HFFc6 (cell line): ENCODE results near the gene ACTR1A. TPM values are rescaled to one million over a fixed set of nuclear protein-coding genes. Genes with fewer than 3 reads are reported as not detected.

Source experiments
- DNase-seq: peaks from one replicate; pipeline ENCODE4 v3.0.0-alpha.2; 2018
- H3K27ac Mint-ChIP-seq: 2 replicates; pipeline ENCODE4 v1.8.0; 2020; ENCODE audit warnings: mild to moderate bottlenecking, mixed read lengths
- H3K27me3 Mint-ChIP-seq: 2 replicates; pipeline ENCODE4 v1.8.0; 2021; ENCODE audit warnings: mild to moderate bottlenecking, moderate library complexity, mixed read lengths; ENCODE audit not compliant: insufficient read depth
- H3K36me3 Mint-ChIP-seq: 2 replicates; pipeline ENCODE4 v1.8.0; 2021; ENCODE audit warnings: low read depth, mixed read lengths
- H3K4me1 Mint-ChIP-seq: 2 replicates; pipeline ENCODE4 v1.8.0; 2020; ENCODE audit warnings: low read depth, mixed read lengths
- H3K4me3 Mint-ChIP-seq: 2 replicates; pipeline ENCODE4 v1.8.0; 2020; ENCODE audit warnings: mild to moderate bottlenecking, moderate library complexity, mixed read lengths
- H3K9me3 Mint-ChIP-seq: 2 replicates; pipeline ENCODE4 v1.8.0; 2020; ENCODE audit warnings: mild to moderate bottlenecking, mixed read lengths
- total RNA-seq, 6 experiments: library from RNA; stranded (reverse); fragmentation: NEBNext Ultra II Directional; extraction: Animal tissue kit (Norgen Biotek cat#: 25700); gene quantifications; 2 replicates in 1 of 6; 3 replicates in 5 of 6; pipeline ENCODE4 v1.2.3, GENCODE V29; 2021
- TF ChIP-seq, protein P1 (sequence below): fragments of 200-600 bp; sonication (generic); IDR thresholded peaks from 2 replicates; pipeline ENCODE4 v1.5.0; 2021; ENCODE audit warnings: antibody characterized with exemption, mild to moderate bottlenecking

The ACTR1A gene
- total RNA-seq, 6 experiments from 2014 or later = 125 to 175 (median 152) TPM

DNA sequence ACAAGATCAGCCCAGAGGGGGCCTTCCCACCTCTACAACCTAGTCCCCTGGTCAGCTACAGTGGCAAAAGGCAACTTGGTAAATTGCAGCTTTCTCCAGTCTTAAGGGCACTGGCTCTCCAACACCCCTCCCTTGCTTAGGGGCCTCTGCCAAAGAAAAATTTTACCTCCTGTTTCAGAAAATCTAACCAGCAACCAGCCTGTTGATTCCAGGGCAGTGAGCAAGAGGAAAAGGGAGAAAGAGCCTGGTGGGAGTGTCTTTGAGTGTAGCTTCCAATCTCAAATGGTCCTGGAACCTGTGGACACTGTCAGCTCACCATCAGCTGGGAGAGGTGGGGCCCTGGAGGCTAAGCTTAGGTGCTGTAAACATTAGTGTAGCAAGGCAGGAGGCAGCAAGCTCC is 22.9 kb downstream of the ACTR1A start:
- Mint-ChIP-seq H3K4me3 (no peak overlapping the region), H3K27ac (no peak overlapping the region), H3K27me3 (no peaks in the 10 kb centered on the region; the same call in none of the 2 replicates), H3K9me3 (no peaks in the 10 kb centered on the region), H3K4me1 (no peaks in the 10 kb centered on the region), H3K36me3 (peaks cover 11% of the 10 kb centered on the region; the same call in 1 of the 2 replicates)
- TF ChIP-seq, protein P1, sequence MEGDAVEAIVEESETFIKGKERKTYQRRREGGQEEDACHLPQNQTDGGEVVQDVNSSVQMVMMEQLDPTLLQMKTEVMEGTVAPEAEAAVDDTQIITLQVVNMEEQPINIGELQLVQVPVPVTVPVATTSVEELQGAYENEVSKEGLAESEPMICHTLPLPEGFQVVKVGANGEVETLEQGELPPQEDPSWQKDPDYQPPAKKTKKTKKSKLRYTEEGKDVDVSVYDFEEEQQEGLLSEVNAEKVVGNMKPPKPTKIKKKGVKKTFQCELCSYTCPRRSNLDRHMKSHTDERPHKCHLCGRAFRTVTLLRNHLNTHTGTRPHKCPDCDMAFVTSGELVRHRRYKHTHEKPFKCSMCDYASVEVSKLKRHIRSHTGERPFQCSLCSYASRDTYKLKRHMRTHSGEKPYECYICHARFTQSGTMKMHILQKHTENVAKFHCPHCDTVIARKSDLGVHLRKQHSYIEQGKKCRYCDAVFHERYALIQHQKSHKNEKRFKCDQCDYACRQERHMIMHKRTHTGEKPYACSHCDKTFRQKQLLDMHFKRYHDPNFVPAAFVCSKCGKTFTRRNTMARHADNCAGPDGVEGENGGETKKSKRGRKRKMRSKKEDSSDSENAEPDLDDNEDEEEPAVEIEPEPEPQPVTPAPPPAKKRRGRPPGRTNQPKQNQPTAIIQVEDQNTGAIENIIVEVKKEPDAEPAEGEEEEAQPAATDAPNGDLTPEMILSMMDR = no peak
- no peak for DNase-seq

DNA sequence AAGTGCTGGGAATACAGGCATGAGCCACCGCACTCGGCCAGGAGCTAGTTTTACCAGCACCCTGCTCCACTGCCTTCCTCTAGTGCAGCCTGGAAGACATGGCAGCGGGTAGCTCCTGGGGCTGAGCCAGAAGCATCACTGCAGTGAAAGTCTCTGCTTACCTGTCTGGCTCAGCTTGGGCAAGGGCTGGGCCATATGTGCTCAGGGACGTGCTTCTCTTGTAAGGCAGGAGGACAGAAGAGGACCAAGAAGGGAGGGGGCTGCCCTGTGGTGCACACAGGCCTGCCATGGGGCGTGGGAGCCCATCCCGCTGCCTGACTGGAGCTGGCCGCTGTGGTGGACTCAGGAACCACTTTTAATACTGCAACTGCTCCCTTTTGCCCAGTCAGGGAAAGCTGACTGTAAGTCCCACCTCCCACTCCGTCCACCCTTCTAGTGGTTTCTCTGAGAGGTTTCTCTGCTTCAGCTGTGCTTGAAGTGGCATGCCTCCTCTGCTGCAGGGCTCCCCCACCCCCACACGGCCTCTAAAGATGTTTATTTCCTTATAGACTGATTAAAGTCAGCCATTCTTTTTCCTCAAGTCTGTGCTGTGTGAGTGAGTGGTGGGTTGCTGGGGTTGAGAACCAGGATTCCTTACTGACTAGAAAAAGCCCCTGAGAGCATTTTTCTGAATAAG is 25.9 kb downstream of the ACTR1A start:
- H3K36me3 Mint-ChIP-seq = 0 out of 2 replicates have a peak, but pooled peaks cover 6% of the 10 kb centered on the region
- no peak overlapping the region for H3K4me3 Mint-ChIP-seq
- no peaks in the 10 kb centered on the region for H3K4me1 Mint-ChIP-seq
- H3K27ac Mint-ChIP-seq = no peak overlapping the region
- DNase-seq = no peak
- no peaks in the 10 kb centered on the region for H3K9me3 Mint-ChIP-seq
- H3K27me3 Mint-ChIP-seq = no peaks in the 10 kb centered on the region
- TF ChIP-seq, protein P1 = no peak

DNA sequence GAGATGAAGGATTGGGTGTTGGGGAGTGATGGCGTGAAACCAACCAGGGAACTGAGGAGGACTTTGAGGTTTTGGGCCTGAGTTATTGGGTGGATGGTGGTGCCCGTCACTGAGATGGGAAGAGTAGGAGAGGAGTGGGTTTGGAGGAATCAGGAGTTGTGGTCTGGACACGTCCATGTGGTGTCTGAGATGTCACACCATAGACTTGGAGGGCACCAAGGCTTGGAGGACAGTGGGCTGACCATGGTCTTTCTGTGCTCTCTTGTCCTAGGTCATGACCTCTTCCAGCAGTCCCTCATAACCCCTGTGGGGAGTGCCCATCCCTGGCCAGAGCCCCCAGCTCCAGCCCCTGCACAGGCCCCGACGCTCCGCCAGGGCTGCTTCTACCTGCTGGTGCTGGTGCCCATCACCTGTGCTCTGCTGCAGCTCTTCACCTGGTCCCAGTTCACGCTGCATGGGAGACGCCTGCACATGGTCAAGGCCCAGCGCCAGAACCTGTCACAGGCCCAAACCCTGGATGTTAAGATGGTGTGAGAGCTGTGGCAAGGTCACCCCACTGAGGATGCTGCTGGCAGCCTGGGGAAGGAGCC is 27.0 kb downstream of the ACTR1A start:
- H3K36me3 Mint-ChIP-seq = 0 out of 2 replicates have a peak, but pooled peaks cover 6% of the 10 kb centered on the region
- no peaks in the 10 kb centered on the region; the same call in 1 of the 2 replicates for H3K27me3 Mint-ChIP-seq
- no peak for DNase-seq
- no peaks in the 10 kb centered on the region for H3K9me3 Mint-ChIP-seq
- no peaks in the 10 kb centered on the region for H3K4me1 Mint-ChIP-seq
- no peak overlapping the region for H3K4me3 Mint-ChIP-seq
- TF ChIP-seq, protein P1 = no peak
- H3K27ac Mint-ChIP-seq = 0 out of 2 replicates have a peak overlapping the region, but pooled peaks have one; percentile 6

DNA sequence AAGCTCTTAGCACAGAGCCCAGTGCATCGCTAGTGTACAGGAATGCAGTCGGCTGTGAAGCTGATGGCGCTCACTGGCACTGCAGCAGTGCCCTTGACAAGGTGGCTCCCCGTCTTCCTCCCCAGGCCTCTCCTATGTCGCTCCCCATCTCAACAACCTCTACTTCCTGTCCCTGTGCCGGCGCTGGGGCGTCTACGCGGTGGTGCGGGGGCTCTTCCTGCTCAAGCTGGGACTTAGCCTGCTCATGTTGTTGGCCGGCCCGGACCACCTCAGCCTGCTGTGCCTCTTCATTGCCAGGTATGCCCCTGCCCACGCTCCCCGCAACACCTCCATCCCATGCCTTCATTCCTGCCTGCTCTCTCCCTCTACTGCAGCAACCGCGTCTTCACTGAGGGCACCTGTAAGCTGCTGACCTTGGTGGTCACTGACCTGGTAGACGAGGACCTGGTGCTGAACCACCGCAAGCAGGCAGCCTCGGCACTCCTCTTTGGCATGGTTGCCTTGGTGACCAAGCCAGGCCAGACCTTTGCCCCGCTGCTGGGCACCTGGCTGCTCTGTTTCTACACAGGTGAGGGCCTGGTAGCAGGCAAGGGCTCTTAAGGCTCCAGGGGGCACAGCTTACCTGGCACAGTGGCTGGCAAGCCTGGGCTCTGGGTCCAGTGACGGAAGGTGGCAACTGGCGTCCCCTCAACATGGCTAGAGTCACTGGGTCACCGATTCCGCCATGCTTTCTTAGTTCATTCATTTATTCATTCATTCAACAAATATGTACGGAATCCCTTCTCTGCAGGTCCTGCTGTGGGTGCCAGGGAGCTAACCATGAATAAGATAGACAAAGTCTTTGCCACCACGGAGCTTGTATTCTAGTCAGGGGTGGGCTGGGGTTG is 28.8 kb downstream of the ACTR1A start:
- 0 out of 2 replicates have a peak, but pooled peaks cover under 1% of the 10 kb centered on the region for H3K36me3 Mint-ChIP-seq
- no peaks in the 10 kb centered on the region for H3K4me1 Mint-ChIP-seq
- no peaks in the 10 kb centered on the region for H3K9me3 Mint-ChIP-seq
- H3K27me3 Mint-ChIP-seq = no peaks in the 10 kb centered on the region; the same call in none of the 2 replicates
- DNase-seq = no peak
- H3K27ac Mint-ChIP-seq = no peak overlapping the region
- H3K4me3 Mint-ChIP-seq = no peak overlapping the region
- TF ChIP-seq, protein P1 = no peak

DNA sequence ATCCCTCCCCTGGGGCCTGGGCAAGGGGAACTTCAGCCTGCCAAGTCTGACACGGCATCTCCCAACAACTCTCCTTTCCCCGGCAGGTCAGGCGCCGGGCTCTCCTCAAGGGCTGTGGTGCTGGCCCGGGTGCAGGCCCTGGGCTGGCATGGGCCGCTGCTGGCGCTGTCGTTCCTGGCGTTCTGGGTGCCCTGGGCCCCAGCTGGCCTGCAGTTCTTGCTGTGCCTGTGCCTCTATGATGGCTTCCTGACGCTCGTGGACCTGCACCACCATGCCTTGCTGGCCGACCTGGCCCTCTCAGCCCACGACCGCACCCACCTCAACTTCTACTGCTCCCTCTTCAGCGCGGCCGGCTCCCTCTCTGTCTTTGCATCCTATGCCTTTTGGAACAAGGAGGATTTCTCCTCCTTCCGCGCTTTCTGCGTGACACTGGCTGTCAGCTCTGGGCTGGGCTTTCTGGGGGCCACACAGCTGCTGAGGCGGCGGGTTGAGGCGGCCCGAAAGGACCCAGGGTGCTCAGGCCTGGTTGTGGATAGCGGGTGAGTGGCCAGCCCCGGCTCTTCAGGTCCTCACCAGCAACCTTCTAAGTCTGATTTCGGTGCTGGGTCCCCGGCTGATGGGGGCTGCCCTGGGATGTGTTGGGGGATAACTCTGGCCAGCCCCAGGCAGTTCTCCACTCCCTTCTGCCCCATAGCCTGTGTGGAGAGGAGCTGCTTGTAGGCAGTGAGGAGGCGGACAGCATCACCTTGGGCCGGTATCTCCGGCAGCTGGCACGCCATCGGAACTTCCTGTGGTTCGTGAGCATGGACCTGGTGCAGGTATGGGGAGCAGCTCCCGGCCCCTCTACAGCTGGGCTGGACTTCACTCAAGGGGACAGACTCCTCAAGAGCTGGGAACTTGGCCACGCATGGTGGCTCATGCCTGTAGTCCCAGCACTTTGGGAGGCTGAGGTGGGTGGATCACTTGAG is 31.6 kb downstream of the ACTR1A start:
- H3K4me3 Mint-ChIP-seq = no peak overlapping the region
- no peak for DNase-seq
- TF ChIP-seq, protein P1 = no peak
- no peak overlapping the region for H3K27ac Mint-ChIP-seq
- no peaks in the 10 kb centered on the region for H3K36me3 Mint-ChIP-seq
- H3K27me3 Mint-ChIP-seq = no peaks in the 10 kb centered on the region; the same call in none of the 2 replicates
- H3K4me1 Mint-ChIP-seq = no peaks in the 10 kb centered on the region
- H3K9me3 Mint-ChIP-seq = no peaks in the 10 kb centered on the region
